Urothelium cell line (cell line): ENCODE measurements around the gene GNG14.
"Not testable (repeated sequence)": the region's sequence is repeated elsewhere in the genome, so short reads cannot be mapped to it uniquely, and the experiment has no call there.

Experiments used
- DNase-seq: peaks from one replicate; pipeline ENCODE4 v3.0.0; 2011; ENCODE audit warnings: low spot score, mixed read lengths
- FAIRE-seq: peaks from 2 replicates; lab custom pipeline; 2011; peaks lifted over from hg19 to GRCh38; lab: Jason Lieb, UNC

Gene GNG14

GRCh38 chr19:12687496-12688196, at the start of gene GNG14:
GNG14 (plus strand) TSS chr19:12687998; CDS start chr19:12688049, 51 bp downstream.
- FAIRE-seq (no peak), DNase-seq (no peak)

GRCh38 chr19:12638611-12639182, 49.1 kb upstream of the GNG14 start:
- DNase-seq (no peak), FAIRE-seq (no peak)

- FAIRE-seq (no peak), DNase-seq (peak; percentile 75)
Measured at GRCh38 chr19:12639901-12640613, 47.7 kb upstream of the GNG14 start.

GRCh38 chr19:12641456-12641855, 46.3 kb upstream of the GNG14 start:
- no peak for DNase-seq
- FAIRE-seq = no peak

- FAIRE-seq (no peak), DNase-seq (no peak)
Measured at GRCh38 chr19:12642506-12642905, 45.3 kb upstream of the GNG14 start.

- not testable (repeated sequence) for FAIRE-seq, DNase-seq
Measured at GRCh38 chr19:12643716-12644115, 44.1 kb upstream of the GNG14 start.

- DNase-seq (no peak), FAIRE-seq (no peak)
Measured at GRCh38 chr19:12646551-12646950, 41.2 kb upstream of the GNG14 start.

GRCh38 chr19:12647047-12647446, 40.8 kb upstream of the GNG14 start:
- DNase-seq = no peak
- no peak for FAIRE-seq

- no peak for DNase-seq
- no peak for FAIRE-seq
Measured at GRCh38 chr19:12647490-12648071, 40.2 kb upstream of the GNG14 start.

GRCh38 chr19:12648088-12648487, 39.7 kb upstream of the GNG14 start:
- FAIRE-seq (no peak), DNase-seq (no peak)

GRCh38 chr19:12649941-12650340, 37.9 kb upstream of the GNG14 start:
- no peak for DNase-seq
- FAIRE-seq = no peak

- DNase-seq = no peak
- FAIRE-seq = no peak
Measured at GRCh38 chr19:12652219-12652618, 35.6 kb upstream of the GNG14 start.

GRCh38 chr19:12655546-12655945, 32.3 kb upstream of the GNG14 start:
- DNase-seq = no peak
- no peak for FAIRE-seq

GRCh38 chr19:12656899-12657571, 30.8 kb upstream of the GNG14 start:
- DNase-seq (no peak), FAIRE-seq (no peak)

GRCh38 chr19:12657966-12658365, 29.8 kb upstream of the GNG14 start:
- no peak for DNase-seq
- FAIRE-seq = no peak

GRCh38 chr19:12660980-12661379, 26.8 kb upstream of the GNG14 start:
- no peak for FAIRE-seq
- DNase-seq = no peak

GRCh38 chr19:12664406-12665280, 23.2 kb upstream of the GNG14 start:
- no peak for FAIRE-seq
- no peak for DNase-seq

GRCh38 chr19:12665281-12665573, 22.6 kb upstream of the GNG14 start:
- no peak for FAIRE-seq

GRCh38 chr19:12665671-12666264, 22.0 kb upstream of the GNG14 start:
- FAIRE-seq = no peak
- no peak for DNase-seq

More at GRCh38 chr19:12665281-12665573, 22.6 kb upstream of the GNG14 start:
- no peak for DNase-seq
